Measurements from ENCODE around the gene KCTD11. TPM values are rescaled to one million over a fixed set of nuclear protein-coding genes. Genes with fewer than 3 reads are reported as not detected.

The KCTD11 gene
- total RNA-seq, 1 experiment from 2014 or later: 5.4 TPM

GRCh38 chr17:7317161-7317803, 34.7 kb upstream of the KCTD11 start:
- peaks cover 26% of the 10 kb centered on the region for H3K79me2 ChIP-seq (ENCODE audit: insufficient read depth, low read length)
- POLR2A ChIA-PET: no interaction called here
- DNase-seq (ENCODE audit: low read depth, low spot score) (no peak), ATAC-seq (no peak)
- no peak overlapping the region for H3K4me2 ChIP-seq (ENCODE audit: low read length)
- intact Hi-C loops (cut with micrococcal nuclease): no loop called here
- H3K4me3 ChIP-seq (replicated peaks in 1 of 2; ENCODE audit: low read depth in 1 of 2, low read length in 2 of 2): no peak overlapping the region
- no peaks in the 10 kb centered on the region for H3K9me2 ChIP-seq (ENCODE audit: insufficient read depth)
- no peaks in the 10 kb centered on the region for H3K27me3 ChIP-seq (ENCODE audit: insufficient read depth, low read length)
- no peak overlapping the region for H2AFZ ChIP-seq (ENCODE audit: low read depth, low read length, poor library complexity, severe bottlenecking)
- no TSS peak for BruUV-seq (replicated peaks)
- no peak overlapping the region for H3K27ac ChIP-seq (ENCODE audit: low read depth, low read length)
- no peak for TF ChIP-seq SIN3A (IDR thresholded peaks at IDR 0.05; ENCODE audit: low read depth)
- no peak for TF ChIP-seq RAD21 (IDR thresholded peaks at IDR 0.05; ENCODE audit: low read depth)
- TF ChIP-seq EZH2 (IDR thresholded peaks at IDR 0.05): no peak
- TF ChIP-seq ATF3 (IDR thresholded peaks at IDR 0.05): no peak
- TF ChIP-seq JUND (IDR thresholded peaks at IDR 0.05): no peak
- no peak for TF ChIP-seq CTCF (IDR thresholded peaks at IDR 0.05 in 2 of 3, conservative IDR thresholded peaks at IDR 0.05 in 1 of 3; ENCODE audit: borderline replicate concordance in 1 of 3, insufficient read depth in 1 of 3, low read depth in 2 of 3, low read length in 2 of 3)
- TF ChIP-seq FOSL1 (IDR thresholded peaks at IDR 0.05; ENCODE audit: low read depth): no peak
- no peak for TF ChIP-seq YY1 (IDR thresholded peaks at IDR 0.05; ENCODE audit: extremely low read depth, insufficient replicate concordance, low read depth, low read length)
- TF ChIP-seq SP1 (IDR thresholded peaks at IDR 0.05; ENCODE audit: low read depth): no peak
- no peak for TF ChIP-seq ZBTB33 (IDR thresholded peaks at IDR 0.05; ENCODE audit: extremely low read depth, insufficient replicate concordance, low read length)
- TF ChIP-seq ZNF274 (IDR thresholded peaks at IDR 0.05; ENCODE audit: low read depth, low read length): no peak
- no peak for TF ChIP-seq TCF7L2 (IDR thresholded peaks at IDR 0.05; ENCODE audit: borderline replicate concordance, extremely low read depth, insufficient read depth, insufficient read length)
- TF ChIP-seq EGR1 (IDR thresholded peaks at IDR 0.05; ENCODE audit: low read depth): no peak
- CTCF ChIA-PET: no interaction called here
- H3K36me3 ChIP-seq (ENCODE audit: control insufficient read depth in 1 of 2, insufficient read depth in 2 of 2, low read length in 2 of 2): peaks cover 24 to 49% of the 10 kb centered on the region in 2 experiments; a peak in 3 of 4 replicates
- H3K9ac ChIP-seq (ENCODE audit: low read length): no peak overlapping the region
- H4K20me1 ChIP-seq (ENCODE audit: insufficient read depth): peaks cover 12% of the 10 kb centered on the region; the same call in 1 of the 2 replicates
- RAD21 ChIA-PET (ENCODE audit: low non-redundant PET in 1 of 2, low total read pairs in 2 of 2, uncharacterized antibody in 2 of 2, unreplicated experiment in 2 of 2): no interaction called here
- H3K9me3 ChIP-seq (ENCODE audit: control insufficient read depth in 1 of 2, insufficient read depth in 1 of 2, low read depth in 1 of 2, low read length in 2 of 2): no peaks in the 10 kb centered on the region
- H3K4me1 ChIP-seq (ENCODE audit: control insufficient read depth in 1 of 2, insufficient read depth in 2 of 2, low read length in 2 of 2): peaks cover 19 to 33% of the 10 kb centered on the region in 2 experiments
